ENCODE results near the gene BCORL1.

Gene BCORL1

GRCh38 chrX:130055899-130056298, 73.5 kb downstream of the BCORL1 start:
- peaks cover 9% of the 10 kb centered on the region for H3K36me3 ChIP-seq (replicated peaks; ENCODE audit: low read depth, low read length)
- no peak for TF ChIP-seq EZH2phosphoT487 (IDR thresholded peaks at IDR 0.05; ENCODE audit: low read depth)
- TF ChIP-seq, protein P1, sequence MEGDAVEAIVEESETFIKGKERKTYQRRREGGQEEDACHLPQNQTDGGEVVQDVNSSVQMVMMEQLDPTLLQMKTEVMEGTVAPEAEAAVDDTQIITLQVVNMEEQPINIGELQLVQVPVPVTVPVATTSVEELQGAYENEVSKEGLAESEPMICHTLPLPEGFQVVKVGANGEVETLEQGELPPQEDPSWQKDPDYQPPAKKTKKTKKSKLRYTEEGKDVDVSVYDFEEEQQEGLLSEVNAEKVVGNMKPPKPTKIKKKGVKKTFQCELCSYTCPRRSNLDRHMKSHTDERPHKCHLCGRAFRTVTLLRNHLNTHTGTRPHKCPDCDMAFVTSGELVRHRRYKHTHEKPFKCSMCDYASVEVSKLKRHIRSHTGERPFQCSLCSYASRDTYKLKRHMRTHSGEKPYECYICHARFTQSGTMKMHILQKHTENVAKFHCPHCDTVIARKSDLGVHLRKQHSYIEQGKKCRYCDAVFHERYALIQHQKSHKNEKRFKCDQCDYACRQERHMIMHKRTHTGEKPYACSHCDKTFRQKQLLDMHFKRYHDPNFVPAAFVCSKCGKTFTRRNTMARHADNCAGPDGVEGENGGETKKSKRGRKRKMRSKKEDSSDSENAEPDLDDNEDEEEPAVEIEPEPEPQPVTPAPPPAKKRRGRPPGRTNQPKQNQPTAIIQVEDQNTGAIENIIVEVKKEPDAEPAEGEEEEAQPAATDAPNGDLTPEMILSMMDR (IDR thresholded peaks at IDR 0.05; ENCODE audit: low read depth, low read length), result no peak

GRCh38 chrX:130057209-130057608, 74.8 kb downstream of the BCORL1 start:
- H3K27me3 ChIP-seq (ENCODE audit: low read depth, low read length), result no peaks in the 10 kb centered on the region
- H3K27ac ChIP-seq (ENCODE audit: low read length), result no peak overlapping the region
- no peak overlapping the region for H3K4me2 ChIP-seq (ENCODE audit: low read length)
- TF ChIP-seq EZH2phosphoT487 (IDR thresholded peaks at IDR 0.05; ENCODE audit: low read depth), result no peak
- TF ChIP-seq, protein P1 (IDR thresholded peaks at IDR 0.05; ENCODE audit: low read depth, low read length), result no peak
- H3K9me3 ChIP-seq (ENCODE audit: insufficient read depth, low read length), result no peaks in the 10 kb centered on the region
- H3K4me1 ChIP-seq (ENCODE audit: low read length), result peaks cover 9% of the 10 kb centered on the region
- no peaks in the 10 kb centered on the region for H4K20me1 ChIP-seq (ENCODE audit: insufficient read depth, low read length)
- no peak overlapping the region for H2AFZ ChIP-seq (ENCODE audit: low read depth, low read length)
- no peak overlapping the region for H3K9ac ChIP-seq (ENCODE audit: low read length)
- H3K4me3 ChIP-seq (ENCODE audit: low read length), result no peak overlapping the region
- H3K36me3 ChIP-seq (replicated peaks; ENCODE audit: low read depth, low read length), result peaks cover 9% of the 10 kb centered on the region
- no peaks in the 10 kb centered on the region for H3K79me2 ChIP-seq (ENCODE audit: low read length)

More at GRCh38 chrX:130055899-130056298, 73.5 kb downstream of the BCORL1 start:
- Histone ChIP-seq H3K79me2 (ENCODE audit: low read length) (no peaks in the 10 kb centered on the region), H3K27me3 (ENCODE audit: low read depth, low read length) (no peaks in the 10 kb centered on the region), H3K4me3 (ENCODE audit: low read length) (no peak overlapping the region), H3K27ac (ENCODE audit: low read length) (no peak overlapping the region), H2AFZ (ENCODE audit: low read depth, low read length) (no peak overlapping the region), H3K4me1 (ENCODE audit: low read length) (peaks cover 7% of the 10 kb centered on the region), H3K4me2 (ENCODE audit: low read length) (no peak overlapping the region), H4K20me1 (ENCODE audit: insufficient read depth, low read length) (no peaks in the 10 kb centered on the region), H3K9me3 (ENCODE audit: insufficient read depth, low read length) (no peaks in the 10 kb centered on the region), H3K9ac (ENCODE audit: low read length) (no peak overlapping the region)

DNA sequence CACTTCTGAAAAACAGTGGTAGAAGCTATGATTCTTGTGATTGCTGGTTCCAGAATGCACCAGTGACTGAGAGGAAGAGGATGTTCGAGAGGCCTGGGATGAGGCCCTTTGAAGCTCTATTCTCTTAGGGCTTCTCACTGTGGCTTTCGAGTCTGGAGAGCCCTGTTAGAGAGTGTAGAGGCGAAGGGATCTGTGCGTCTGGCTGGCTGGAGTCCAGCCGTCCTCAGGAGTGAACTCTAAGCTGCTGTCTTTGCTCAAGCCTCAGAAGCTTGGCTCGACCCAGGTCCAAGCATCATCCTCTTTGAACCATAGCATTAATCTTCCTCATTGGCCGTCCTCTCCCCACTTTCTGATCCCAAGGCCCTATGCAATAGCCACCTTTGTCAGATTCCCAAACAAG, 76.2 kb downstream of the BCORL1 start:
- Histone ChIP-seq H4K20me1 (ENCODE audit: insufficient read depth, low read length) (no peaks in the 10 kb centered on the region), H3K27me3 (ENCODE audit: low read depth, low read length) (no peaks in the 10 kb centered on the region), H3K9me3 (ENCODE audit: insufficient read depth, low read length) (no peaks in the 10 kb centered on the region), H3K79me2 (ENCODE audit: low read length) (no peaks in the 10 kb centered on the region), H3K27ac (ENCODE audit: low read length) (no peak overlapping the region), H3K4me3 (ENCODE audit: low read length) (no peak overlapping the region), H2AFZ (ENCODE audit: low read depth, low read length) (no peak overlapping the region), H3K4me2 (ENCODE audit: low read length) (no peak overlapping the region), H3K9ac (ENCODE audit: low read length) (no peak overlapping the region), H3K36me3 (replicated peaks; ENCODE audit: low read depth, low read length) (peaks cover 5% of the 10 kb centered on the region), H3K4me1 (ENCODE audit: low read length) (peaks cover 9% of the 10 kb centered on the region)
- TF ChIP-seq EZH2phosphoT487 (IDR thresholded peaks at IDR 0.05; ENCODE audit: low read depth), result no peak
- TF ChIP-seq, protein P1 (IDR thresholded peaks at IDR 0.05; ENCODE audit: low read depth, low read length), result no peak

DNA sequence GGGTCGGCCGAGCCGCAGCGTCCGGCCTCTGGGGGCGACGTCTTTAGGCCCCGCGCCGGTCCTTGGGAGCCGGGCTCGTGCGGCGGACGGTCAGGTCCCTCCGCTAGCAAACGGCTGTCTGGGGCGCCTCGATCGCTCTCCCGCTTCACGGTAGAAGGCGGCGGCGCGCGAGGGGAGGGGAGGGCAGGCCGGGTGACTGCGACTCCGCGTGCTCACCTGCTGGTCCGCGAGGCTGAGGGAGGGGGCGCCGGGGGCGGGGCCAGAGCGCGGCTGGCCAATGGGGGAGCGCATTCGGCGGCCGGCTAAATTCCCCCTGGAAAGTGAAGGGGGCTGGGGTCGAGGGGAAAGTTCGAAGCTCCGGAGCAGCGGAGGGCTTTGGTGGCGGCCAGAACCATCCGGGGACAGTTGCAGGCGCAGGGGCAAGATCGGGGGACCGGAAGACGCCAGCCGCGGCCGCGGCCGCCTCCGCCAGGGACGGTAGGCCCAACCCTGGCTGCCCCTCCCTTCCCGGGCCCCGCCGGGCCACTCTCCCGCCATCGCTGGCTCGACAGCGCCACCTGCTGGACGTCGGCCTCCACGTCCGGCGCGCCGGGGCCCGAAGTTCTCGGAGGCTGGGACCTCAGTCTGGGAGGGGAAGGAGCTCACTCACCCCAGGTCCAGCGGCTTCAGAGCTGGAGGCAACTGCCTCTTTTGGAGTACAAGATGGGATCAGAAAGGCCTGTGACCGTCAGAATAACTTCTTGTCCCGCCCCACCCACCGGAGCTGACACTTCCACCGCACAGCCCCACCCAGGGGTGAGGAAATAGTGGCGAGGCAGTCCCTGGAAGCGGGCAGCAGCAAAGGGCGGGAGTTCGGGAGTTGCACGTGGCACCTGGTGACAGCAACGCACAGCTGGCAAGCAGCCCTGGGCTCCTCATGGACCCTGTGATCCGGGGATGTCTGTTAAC, 78.0 kb downstream of the BCORL1 start:
- Histone ChIP-seq H3K4me3 (ENCODE audit: low read length) (peak overlapping the region; percentile 74), H4K20me1 (ENCODE audit: insufficient read depth, low read length) (no peaks in the 10 kb centered on the region), H3K27ac (ENCODE audit: low read length) (no peak overlapping the region), H3K79me2 (ENCODE audit: low read length) (no peaks in the 10 kb centered on the region), H3K9me3 (ENCODE audit: insufficient read depth, low read length) (no peaks in the 10 kb centered on the region), H3K27me3 (ENCODE audit: low read depth, low read length) (no peaks in the 10 kb centered on the region), H3K36me3 (replicated peaks; ENCODE audit: low read depth, low read length) (peaks cover 11% of the 10 kb centered on the region), H3K4me1 (ENCODE audit: low read length) (peaks cover 9% of the 10 kb centered on the region), H3K9ac (ENCODE audit: low read length) (peak overlapping the region; percentile 65), H2AFZ (ENCODE audit: low read depth, low read length) (peak overlapping the region; percentile 54; the same call in 1 of the 2 replicates), H3K4me2 (ENCODE audit: low read length) (peak overlapping the region; percentile 85)
- TF ChIP-seq, protein P1 (IDR thresholded peaks at IDR 0.05; ENCODE audit: low read depth, low read length), result peak; percentile 73
- no peak for TF ChIP-seq EZH2phosphoT487 (IDR thresholded peaks at IDR 0.05; ENCODE audit: low read depth)

All from OCI-LY3 (cell line).